Measurements from ENCODE around the gene PRAMEF12.
"Not testable (repeated sequence)": the region's sequence is repeated elsewhere in the genome, so short reads cannot be mapped to it uniquely, and the experiment has no call there.

The PRAMEF12 gene

DNA sequence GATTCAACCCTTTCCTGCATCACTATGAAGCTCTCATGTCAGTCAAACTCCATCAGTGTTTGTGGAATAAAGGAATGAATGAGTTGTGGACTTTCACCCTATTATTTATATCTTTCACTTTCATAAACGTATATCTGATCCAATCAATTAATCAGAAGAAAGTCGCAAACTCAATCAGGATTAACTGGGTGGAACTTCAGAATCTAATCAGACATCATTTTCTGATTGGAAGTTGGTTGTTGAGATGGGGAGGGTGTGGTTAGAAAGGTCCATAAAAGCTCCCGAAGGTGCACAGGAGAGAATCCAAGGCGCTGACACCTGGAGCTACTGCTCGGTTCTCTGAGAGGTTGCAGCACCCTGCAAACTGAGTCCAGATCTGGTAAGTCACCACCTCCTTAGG lies at the start of gene PRAMEF12:
TSS of gene PRAMEF12 (plus strand) at position 301 of the 400 bp plus-strand sequence. CDS start 1,130 bp downstream, outside the sequence.
- no peak for DNase-seq

DNA sequence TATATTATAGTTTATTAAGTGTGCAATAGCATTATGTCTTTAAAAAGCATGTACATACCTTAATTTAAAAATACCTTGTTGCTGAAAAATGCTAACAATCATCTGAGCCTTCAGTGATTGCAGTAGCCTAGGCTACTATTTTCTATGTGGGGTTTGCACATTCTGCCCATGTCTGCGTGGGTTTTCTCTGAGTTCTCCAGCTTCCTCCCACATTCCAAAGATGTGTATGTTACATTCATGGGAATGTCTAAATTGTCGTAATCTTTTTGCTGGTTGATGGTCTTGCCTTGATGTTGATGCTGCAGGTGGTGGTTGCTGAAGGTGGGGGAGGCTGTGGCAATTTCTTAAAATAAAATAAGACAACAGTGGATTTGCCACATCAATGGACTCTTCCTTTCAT lies 45.1 kb upstream of the PRAMEF12 start:
- no peak for DNase-seq

DNA sequence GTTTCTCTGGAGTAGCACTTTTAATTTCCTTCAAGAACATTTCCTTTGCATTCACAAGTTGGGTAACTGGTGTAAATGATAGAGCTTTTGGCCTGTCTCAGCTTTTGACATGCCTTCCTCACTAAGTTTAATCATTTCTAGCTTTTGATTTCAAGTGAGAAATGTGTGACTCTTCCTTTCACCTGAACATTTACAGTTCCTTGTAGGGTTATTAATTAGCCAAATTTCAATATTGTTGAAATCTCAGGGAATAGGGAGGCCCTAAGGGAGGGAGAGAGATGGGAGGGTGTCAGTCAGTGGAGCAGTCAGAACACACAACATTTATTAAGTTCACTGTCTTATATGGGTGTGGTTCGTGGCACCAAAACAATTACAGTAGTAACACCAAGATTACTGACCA lies 43.4 kb upstream of the PRAMEF12 start:
- DNase-seq, result no peak

DNA sequence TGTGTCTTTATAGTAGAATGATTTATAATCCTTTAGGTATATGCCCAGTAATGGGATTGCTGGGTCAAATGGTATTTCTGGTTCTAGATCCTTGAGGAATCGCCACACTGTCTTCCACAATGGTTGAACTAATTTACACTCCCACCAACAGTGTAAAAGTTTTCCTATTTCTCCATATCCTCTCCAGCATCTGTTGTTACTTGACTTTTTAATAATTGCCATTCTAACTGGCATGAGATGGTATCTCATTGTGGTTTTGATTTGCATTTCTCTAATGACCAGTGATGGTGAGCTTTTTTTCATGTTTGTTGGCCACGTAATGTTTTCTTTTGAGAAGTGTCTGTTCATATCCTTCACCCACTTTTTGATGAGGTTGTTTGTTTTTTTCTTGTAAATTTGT lies 42.5 kb upstream of the PRAMEF12 start:
- DNase-seq, result not testable (repeated sequence)

DNA sequence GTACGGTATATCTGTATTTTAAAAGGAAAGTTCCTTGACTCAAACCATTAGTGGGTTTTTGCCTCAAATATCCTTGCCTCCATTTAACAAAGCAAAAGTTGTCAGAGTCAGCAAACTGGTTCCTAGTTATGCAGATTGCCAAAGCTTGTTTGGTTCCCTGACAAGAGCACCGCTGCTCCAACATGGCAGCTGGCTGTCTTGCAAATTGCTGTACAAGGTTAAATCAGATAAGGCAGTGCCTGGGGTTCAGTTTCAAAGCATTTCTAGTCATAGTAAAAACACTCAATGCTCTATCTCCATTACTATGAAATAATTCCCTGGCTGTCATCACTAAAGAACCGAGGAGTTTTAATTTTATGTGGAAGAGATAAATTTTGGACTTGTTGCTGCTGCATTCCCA lies 38.9 kb upstream of the PRAMEF12 start:
- no peak for DNase-seq

DNA sequence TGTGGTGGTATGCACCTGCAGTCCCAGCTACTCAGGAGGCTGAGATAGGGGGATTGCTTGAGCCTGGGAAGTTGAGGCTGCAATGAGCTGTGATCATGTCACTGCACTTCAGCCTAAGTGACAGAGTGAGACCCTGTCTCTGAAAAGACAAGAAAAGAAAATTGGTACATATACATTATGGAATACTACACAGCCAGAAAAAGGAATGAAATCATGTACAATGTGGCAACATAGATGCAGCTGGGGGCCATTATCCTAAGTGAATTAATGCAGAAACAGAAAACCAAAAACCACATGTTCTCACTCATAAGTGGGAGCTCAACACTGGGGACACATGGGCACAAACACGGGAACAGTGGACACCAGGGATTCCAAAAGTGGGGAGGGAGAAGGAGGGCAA lies 34.6 kb upstream of the PRAMEF12 start:
- no peak for DNase-seq

DNA sequence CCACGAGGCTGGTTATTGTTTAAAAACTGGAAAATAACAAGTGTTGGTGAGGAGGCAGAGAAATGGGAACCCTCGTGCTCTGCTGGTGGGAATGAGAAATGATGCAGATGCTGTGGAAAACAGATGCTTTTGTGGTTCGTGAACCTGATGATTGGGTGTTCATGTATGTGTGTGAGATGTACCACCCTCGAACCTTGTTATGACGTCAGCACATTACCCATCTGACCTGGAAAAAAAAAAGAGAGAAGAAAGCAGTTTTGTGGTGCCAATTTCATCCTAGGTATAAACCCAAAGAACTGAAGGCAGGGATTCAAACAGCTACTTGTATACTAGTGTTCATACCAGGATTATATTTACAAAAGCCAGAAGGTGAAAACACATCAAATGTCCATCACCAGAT lies 33.9 kb upstream of the PRAMEF12 start:
- DNase-seq, result no peak

DNA sequence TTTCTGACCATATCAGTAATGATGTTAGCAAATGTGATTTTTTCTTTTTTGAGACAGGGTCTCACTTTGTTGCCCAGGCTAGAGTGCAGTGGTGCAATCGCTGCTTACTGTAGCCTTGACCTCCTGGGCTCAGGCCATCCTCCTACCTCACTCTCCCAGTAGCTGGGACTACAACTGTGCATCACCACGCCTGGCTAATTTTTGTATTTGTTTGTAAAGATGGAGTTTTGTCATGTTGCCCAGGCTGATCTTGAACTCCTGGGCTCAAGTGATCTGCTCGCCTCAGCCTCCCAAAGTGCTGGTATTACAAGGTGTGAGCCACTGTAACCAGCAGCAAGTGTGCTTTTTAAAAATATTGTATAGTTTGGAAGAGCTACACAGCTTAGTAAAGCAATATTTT lies 31.6 kb upstream of the PRAMEF12 start:
- no peak for DNase-seq

DNA sequence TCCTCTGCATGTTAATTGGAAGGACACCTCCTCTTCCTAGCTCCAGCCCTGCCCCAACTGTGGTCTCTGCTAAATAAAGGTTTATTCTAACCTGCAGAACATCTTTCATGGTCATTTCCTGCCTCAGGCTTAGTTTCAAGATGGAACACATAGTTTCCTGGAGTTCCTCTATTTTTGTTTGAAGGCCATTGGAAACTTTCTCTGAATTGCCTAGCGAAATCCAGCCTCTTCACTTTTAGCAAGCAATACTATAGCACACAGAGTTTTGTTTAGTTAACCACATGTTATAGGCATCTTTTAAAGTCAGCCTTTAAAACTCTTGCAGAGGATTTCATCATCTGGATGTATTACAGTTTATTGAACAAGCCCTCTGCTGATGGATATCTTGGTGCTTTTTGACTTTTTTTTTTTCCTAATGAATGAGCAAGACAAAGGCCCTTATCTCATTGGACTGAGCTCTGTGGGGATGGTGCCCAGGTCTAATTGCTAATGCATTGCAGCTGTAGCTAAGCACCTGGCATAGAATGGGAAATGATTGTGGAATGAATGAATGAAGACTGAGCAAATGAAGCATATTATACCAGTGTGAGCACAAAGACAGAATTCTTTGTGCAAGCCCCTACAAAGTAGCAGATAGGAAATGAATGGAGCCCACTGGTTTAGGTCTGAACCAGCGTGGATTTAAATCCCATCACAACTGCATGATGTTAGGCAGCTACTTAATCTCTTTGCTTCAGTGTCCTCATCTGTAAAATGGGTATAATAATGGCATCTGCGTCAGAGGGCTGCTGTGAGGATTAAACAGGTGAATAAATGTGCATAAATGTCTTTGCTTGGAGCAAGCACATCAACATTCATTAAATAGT lies 28.2 kb upstream of the PRAMEF12 start:
- DNase-seq, result no peak

DNA sequence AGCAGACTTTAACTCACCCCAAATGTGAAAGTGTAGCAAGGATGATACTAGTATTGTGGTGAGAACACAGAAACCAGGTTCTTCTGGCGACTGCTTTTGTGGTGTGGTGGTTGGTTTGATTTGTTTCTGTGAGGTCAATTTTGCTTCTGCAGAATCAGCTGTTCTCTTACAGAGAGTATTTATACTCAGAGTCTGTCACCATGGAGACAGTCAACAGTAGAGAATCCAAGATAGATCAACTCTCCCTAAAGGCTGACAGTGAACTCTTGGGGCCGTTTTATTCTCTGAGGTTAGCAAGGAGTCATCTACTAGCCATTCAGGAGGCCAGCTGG lies 27.6 kb upstream of the PRAMEF12 start, which contains the start of gene CFAP107:
TSS of gene CFAP107 (plus strand) at position 209 of the 332 bp plus-strand sequence. CDS start 231 bp downstream, outside the sequence.
- DNase-seq, result no peak

DNA sequence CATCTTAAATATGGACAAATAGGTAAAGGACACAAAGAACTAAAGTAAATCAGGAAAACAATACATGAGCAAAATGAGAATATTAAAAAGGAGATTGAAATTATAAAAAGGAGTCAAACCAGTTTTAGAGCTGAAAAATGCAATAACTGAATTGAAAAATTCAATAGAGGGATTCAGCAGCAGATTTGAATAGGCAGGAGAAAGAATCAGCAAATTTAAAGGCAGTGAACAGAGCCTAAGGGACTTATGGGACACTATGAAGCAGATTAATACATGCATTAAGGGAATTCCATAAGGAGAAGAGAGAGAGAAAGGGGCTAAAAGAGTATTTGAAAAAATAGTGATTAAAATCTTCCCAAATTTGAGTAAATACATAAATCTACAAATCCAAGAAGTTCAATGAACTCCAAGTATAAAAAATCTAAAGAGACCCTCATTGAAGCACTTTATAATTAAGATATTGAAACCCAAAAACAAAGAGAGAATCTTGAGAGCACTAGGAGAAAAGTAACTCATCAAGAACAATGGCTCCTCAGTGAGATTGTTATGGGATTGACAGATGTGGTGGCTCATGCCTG lies 24.7 kb upstream of the PRAMEF12 start:
- no peak for DNase-seq

DNA sequence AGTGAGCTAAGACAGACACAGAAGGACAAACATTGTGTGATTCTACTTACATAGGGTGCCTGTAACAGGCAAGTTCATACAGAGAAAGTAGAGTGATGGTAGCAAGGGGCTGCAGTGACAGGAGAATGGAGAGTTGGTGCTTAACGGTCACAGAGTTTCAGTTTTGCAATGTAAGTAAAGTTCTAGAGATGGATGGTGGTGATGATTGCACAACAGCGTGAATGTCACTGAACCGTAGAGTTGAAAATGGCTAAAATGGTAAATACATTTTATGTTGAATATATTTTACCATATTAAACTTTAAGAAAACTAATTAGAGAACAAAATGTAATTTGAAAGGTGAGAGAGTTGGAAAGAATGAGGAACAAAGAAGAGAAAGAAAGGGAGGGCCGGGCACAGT lies 18.8 kb upstream of the PRAMEF12 start:
- no peak for DNase-seq

DNA sequence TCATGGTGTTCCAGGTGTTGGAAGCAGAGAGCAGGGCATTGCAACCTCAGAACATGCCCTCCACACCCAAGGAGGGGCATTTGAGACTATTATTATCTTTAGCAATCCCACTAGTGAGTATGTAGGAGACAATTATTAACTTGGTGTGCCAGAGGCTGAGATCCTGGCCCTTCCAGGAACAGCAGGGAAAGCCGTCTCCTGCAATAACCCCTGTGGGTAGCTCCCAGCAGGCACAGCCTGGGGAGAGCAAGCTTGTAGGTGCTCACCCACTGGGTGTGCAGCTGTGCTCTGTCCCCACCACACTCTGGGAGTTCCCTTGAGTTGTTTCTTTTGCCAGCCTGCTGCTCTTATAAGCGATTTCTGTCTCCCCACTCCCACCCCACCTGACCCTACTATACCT lies 17.3 kb upstream of the PRAMEF12 start:
- no peak for DNase-seq

DNA sequence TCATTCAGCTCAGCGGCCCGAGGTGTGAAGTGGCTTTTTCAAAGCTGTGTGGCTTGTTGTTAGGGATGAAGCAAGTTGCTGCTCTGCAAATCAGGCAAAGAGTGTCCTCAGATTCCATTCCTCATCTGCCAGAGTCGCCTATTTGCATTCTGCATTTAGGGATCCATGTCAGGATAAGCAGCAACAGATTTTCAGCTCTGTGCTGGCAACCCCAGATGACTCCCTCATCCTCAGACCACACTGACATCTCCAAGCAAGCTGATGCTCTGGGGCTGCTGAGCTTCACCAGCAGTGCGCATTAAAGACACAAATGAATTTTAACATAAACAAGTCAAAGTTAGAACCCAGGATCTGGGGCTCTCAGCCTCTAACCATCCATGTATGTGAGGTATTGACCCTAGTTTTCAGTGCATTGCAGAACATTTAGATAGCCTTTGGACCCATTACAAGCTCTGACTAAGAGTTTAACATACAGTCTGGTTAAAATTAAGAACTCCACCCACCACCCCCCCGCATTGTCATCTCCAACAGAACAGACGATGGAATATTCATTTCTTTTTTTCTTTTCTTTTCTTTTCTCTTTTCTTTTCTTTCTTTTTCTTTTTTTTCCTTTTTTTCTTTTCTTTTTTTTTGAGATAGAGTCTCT lies 16.6 kb upstream of the PRAMEF12 start:
- no peak for DNase-seq

DNA sequence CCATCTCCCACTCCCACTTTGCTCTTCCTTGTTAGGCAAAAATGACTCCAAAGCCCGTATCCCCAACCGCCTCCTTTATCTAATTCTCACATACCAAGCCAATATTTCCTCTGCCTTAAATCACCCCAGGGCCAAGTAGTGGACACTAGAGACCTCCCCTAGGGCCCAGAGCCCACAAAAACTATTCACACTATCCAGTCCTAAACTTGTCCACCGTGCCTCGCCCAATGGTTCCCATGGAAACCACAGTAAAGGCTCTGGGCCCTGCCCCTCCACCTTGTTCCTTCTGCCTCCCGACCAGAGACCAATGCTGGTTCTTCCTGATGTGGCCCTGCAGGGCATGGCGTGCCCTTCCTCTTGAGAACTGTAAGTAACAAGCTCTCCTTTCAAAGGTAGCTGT lies 15.7 kb upstream of the PRAMEF12 start:
- no peak for DNase-seq

DNA sequence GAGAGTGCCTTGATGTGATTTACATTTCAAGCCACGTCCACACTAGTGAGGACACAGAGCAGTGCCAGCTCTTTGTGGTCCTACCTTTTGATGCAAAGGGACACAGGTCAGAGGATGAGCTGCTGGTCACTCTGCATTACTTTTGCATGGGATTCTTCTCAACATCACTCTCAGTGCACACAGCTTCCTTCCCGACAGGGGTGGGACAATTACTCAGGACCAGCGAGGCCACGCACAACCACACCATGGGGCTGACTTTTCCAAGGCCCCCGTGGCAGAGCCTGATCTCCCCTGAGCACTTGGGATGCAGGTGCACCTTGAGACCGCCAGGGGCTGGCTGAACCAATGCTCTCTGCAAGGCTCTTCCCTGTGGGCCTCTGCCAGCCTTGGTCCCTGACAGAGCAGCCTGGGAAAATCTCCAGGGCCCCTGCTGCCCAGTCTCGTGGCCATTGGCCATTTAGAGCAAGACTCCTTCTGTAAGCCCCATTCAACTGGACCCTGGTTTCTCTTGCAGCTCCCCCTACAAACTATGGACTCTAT lies 13.2 kb upstream of the PRAMEF12 start:
- no peak for DNase-seq

DNA sequence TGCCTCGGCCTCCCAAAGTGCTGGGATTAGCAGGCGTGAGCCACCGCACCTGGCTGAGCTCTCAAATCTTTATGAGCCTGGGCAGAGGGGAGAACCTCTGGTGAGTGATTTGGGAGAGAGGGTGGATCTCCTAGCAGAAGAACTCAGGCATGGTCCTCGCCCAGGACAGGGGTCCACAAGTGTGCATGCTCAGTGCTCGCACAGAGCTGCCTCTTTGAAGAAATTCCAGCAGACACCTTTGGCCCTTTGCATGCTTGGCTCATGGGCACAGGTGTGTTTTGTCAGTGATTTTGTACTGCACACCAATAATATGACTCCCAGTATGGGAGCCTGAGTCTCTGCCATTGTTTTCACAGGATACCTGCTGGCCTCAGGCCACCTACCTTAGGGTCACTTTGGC lies 11.8 kb upstream of the PRAMEF12 start:
- DNase-seq, result no peak

DNA sequence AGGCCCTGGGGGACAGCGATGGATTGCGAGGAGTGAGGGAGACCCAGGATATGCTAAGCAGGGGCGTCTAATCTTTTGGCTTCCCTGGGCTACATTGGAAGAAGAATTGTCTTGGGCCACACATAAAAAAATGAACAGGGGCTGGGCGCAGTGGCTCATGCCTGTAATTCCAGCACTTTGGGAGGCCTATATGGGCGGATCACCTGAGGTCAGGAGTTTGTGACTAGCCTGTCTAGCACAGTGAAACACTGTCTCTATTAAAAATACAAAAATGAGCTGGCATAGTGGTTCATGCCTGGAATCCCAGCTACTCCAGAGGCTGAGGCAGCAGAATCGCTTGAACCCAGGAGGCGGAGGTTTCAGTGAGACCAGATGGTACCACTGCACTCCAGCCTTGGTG lies 10.8 kb upstream of the PRAMEF12 start:
- no peak for DNase-seq

DNA sequence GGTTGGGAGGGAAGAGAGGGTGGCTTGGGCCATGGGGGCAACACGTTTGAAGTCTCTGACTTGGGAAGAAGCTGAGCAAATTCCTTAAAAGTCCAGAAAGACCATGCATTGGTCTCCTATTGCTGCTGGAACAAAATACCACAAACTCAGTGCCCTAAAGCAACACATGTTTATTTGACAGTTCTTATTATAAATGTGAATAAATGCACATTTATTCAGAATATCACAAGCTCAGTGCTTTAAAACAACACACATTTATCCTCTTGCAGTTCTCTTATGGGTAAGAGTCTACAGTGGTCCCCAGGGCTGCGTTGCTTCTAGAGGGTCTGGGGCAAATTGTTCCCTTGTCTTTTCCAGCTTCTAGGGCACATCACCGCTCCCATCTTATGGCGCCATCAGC lies 10.1 kb upstream of the PRAMEF12 start:
- no peak for DNase-seq

DNA sequence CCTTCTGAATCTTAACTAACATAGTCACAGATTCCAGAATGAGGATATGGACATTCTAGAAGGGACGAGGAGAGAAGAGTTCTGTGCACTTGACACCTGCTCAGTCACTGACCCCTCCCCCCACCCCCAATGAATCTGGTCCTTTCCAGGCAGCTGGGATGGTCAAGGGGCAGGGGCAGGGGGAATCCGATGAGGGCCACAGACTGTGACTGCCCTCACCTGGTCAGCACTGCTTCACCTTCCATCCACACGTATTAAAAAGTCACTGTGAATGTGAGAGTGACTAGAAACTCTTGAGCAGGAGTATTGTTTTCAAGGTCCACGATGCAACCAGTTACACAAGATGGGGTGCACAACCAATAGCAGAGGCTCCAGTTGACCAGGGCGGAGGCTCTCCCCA lies 9.5 kb upstream of the PRAMEF12 start:
- DNase-seq, result no peak

DNA sequence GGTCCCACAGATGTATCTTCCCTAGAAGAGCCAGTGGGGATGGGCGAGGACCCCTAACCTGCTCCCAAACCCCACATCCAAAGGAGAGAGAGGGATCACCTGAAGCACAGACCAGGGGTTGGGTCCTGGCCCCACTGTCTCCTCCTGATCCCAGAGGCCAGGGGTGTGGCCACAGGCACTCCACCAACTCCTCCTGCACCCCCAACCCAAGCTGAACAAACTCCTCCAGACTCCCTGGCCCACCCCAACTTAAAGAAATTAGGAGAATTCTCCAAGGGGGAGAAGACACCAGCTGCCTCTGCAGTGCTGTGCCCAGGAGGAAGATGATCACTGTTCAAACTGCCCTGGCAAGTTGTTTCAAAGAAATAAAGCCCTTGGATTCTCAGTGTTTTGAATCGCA lies 4.5 kb upstream of the PRAMEF12 start:
- DNase-seq, result no peak

DNA sequence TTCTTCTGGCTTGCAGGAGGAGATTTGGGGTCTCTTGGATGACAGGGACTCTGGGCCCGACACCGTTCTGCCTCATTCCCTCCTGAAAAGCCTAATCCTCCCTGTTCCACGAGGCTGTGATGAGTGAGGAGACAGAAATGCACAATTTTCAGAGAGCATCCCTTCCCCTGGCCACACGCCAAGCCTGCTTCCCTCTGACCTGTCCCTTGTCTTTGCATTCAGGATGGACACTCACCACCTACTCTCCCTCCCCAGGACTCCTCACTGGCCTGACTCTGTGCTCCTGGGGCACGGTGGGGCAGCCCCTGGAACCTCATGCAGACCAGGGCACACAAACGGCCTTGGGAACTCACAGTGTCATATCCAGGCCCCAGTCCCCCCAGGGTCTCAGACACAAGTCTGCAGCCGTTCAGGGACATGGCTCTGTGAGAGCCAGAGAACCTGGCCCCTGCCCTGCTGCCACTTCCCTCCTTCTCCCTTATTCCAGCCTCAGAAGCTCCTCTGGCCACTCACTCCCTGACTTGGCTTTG lies 3.5 kb upstream of the PRAMEF12 start:
- no peak for DNase-seq

DNA sequence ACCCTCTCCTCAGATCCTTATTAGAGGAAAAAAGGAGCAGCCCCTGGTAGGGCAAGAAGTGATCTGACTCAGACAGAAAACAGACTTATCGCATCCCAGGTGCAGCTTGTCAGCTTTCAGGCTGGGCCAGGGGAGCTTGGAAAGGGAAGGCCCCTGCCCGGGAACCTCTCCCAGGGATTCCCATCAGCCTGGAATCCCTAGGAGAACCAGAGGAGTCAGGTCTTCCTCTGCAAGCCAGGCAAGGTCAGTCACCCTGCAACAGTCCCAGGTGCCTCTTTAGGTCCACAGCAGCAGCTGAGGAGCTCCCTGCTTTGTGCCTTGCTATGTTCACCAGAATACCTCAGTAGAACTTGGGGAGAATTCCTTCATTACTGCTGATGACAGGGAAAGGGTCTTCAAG lies 2.9 kb upstream of the PRAMEF12 start:
- no peak for DNase-seq

DNA sequence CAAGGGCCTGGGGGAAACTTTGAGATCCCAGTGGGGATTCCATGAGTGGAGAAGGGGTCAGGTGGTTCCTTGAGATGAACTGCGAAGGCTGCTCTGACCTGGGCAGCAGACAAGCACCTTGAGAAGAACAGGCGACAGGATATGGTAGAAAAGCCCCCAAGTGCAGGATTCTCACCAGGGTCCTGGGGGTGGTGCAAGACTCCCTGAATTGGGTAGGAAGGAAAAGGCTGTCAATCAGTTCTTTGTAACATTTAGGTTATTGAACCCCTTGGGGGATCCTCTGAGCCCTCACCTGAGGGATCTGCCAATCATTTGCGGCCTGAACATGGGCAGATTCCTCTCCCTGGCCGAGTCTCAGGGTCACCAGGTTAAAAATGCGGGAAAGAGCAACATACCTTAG lies 2.4 kb upstream of the PRAMEF12 start:
- no peak for DNase-seq
